ENCODE measurements around the gene SLC33A1. TPM values are rescaled to one million over a fixed set of nuclear protein-coding genes. Genes with fewer than 3 reads are reported as not detected.

Gene SLC33A1
- polyA plus RNA-seq, 3 donors, result 3.9 to 22.7 (median 10.2) TPM

- H3K27ac ChIP-seq (ENCODE audit: low read depth, low read length), result no peak overlapping the region
- 78 to 97% (median 90%) methylated on average over 2 of the region's 2 CpGs for WGBS, 3 donors
Measured at GRCh38 chr3:155807823-155808222, 46.4 kb downstream of the SLC33A1 start.

- H3K27ac ChIP-seq (ENCODE audit: low read depth, low read length), result no peak within 1 kb of the TSS
- WGBS, 3 donors, result 0 to 1% (median 1%) methylated on average over 50 to 61 of the region's 61 CpGs
Measured at GRCh38 chr3:155805802-155806618, 48.2 kb downstream of the SLC33A1 start, which contains the start of gene C3orf33. TSS of gene C3orf33 (minus strand) at chr3:155806278. CDS start at chr3:155806252, 26 bp downstream.

- H3K27ac ChIP-seq (ENCODE audit: low read depth, low read length), result no peak overlapping the region
- 32 to 38% (median 34%) methylated on average over 15 of the region's 15 CpGs for WGBS, 3 donors
Measured at GRCh38 chr3:155805204-155805801, 48.9 kb downstream of the SLC33A1 start.

- no peak overlapping the region for H3K27ac ChIP-seq (ENCODE audit: low read depth, low read length)
Measured at GRCh38 chr3:155804323-155804722, 49.9 kb downstream of the SLC33A1 start.

- 95 to 97% (median 96%) methylated on average over 1 of the region's 1 CpG for WGBS, 3 donors
- H3K27ac ChIP-seq (ENCODE audit: low read depth, low read length), result no peak overlapping the region
Measured at GRCh38 chr3:155792532-155792931, 61.7 kb downstream of the SLC33A1 start.

- no peak overlapping the region for H3K27ac ChIP-seq (ENCODE audit: low read depth, low read length)
- WGBS, 3 donors, result 72 to 98% (median 83%) methylated on average over 2 of the region's 2 CpGs
Measured at GRCh38 chr3:155791190-155791589, 63.0 kb downstream of the SLC33A1 start.

DNA sequence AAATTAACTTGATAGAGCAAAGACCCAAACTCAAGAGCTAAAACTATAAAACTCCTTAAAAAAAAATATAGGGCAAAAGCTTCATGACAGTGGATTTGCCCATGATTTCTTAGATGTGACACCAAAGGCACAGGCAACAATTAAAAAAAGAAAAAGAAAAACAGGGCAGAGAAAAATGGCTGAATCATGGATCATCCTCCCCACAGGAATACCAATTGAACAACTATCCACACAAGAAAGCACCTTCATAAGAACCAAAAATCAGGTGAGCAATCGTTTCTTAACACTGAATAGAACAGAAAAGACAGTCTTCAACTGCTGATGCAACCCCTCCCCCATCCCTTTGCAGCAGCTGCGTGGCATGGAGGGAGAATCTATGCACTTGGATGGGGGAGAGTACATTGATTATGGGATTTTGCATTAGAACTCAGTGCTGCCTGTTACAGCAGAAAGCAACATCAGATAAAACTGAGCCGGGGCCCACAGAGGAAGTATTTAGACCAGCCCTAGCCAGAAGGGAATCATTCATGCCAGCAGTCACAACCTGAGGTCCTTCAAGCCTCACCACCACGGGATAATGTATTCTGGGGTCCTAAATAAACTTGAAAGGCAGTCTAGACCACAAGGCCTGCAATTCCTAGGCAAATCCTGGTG lies 63.8 kb downstream of the SLC33A1 start:
- WGBS, 3 donors, result 71 to 81% (median 73%) methylated on average over 4 of the region's 4 CpGs
- no peak overlapping the region for H3K27ac ChIP-seq (ENCODE audit: low read depth, low read length)

DNA sequence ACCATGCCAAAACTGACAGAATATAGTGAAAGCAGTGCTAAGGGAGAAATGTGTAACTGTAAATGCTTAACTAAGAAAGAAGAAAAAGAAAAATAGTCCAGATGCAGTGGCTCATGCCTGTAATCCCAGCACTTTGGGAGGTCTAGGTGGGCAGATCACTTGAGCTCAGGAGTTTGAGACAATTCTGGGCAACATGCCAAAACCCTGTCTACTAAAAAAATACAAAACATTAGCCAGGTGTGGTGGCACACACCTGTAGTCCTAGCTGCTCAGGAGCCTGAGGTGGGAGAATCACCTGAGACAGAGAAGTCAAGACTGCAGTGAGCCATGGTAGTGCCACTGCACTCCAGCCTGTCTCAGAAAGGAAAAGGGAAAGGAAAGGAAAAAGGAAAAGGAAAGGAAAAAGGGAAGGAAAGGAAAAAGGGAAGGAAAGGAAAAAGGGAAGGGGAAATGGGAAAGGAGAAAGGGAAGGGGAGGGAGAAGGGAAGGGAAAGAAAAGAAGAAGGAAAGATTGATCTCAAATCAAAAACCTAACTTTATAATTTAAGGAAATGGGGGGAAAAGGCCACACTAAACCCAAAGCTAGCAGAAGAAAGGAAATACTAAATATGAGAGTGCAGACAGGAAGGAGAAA lies 68.4 kb downstream of the SLC33A1 start:
- H3K27ac ChIP-seq (ENCODE audit: low read depth, low read length), result no peak overlapping the region

DNA sequence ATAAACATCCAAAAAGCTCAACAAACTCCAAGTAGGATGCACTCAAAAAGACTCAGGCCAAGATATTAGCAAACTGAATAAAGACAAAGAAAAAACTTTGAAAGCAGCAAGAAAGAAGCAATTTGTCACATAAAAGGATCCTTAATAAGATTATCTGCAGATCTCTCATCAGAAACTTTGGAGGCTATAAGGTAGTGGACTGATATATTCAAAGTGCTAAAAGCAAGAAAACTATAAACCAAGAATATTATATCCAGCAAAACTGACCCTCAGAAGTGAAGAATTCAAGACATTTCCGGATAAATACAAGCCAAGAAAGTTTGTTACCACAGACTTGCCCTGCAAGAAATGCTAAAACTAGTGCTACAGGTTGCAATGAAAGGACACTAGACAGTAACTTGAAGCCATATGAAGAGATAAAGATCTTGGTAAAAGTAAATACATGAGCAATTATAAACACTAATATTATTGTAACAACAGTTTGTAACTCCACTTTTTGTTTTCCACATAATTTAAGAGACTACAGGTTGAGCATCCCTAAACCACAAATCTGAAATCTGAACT lies 71.8 kb downstream of the SLC33A1 start:
- H3K27ac ChIP-seq (ENCODE audit: low read depth, low read length), result no peak overlapping the region
- 97 to 100% (median 98%) methylated on average over 1 of the region's 1 CpG for WGBS, 3 donors

DNA sequence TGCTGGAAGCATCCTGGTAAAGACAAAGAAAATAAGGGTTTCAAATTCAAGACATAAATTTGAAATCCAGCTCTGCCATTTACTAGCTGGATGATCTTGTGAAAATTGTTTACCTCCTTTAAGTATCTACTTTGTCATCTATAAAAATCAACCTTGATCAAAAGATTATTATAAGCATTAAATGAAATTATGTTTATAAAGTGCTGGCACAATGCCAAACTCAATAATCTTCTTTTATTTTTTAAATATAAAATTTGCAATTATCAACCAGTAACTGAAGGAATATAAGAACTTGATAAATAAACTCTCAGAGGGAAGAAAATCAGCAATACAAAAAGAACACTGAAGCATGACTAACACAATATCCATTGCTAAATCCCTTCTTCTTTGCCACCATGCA lies 73.9 kb downstream of the SLC33A1 start:
- H3K27ac ChIP-seq (ENCODE audit: low read depth, low read length), result no peak overlapping the region

- no peak overlapping the region for H3K27ac ChIP-seq (ENCODE audit: low read depth, low read length)
Measured at GRCh38 chr3:155778462-155778861, 75.8 kb downstream of the SLC33A1 start.

DNA sequence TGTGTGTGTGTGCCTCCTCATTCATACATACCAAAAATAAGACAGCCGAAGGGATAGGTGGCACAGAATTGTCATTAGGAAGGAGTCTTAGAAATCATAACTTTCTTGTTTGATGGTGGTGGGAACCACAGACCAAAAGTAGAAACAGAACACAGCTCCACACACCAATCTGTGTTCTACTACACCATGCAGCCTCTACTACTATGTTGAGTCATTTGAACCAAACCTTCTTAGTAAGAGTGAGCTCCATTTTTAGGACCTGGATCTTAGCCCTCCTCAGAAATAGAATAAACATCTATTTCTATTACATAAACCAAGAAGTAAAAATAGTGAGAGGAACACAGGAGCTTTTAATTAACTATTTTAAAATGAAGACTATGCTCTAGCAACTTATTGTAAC lies 81.4 kb downstream of the SLC33A1 start:
- 88 to 100% (median 100%) methylated on average over 1 of the region's 1 CpG for WGBS, 3 donors
- no peak overlapping the region for H3K27ac ChIP-seq (ENCODE audit: low read depth, low read length)

- H3K27ac ChIP-seq (ENCODE audit: low read depth, low read length), result no peak overlapping the region
- 90 to 97% (median 92%) methylated on average over 6 of the region's 6 CpGs for WGBS, 3 donors
Measured at GRCh38 chr3:155771126-155771525, 83.1 kb downstream of the SLC33A1 start.

Other genes with a start within 250 kb of the SLC33A1 start
- gene PLCH1, start 109.4 kb downstream of the SLC33A1 start, polyA plus RNA-seq, result 1 to 10 TPM in 1 of 3 donors, under 1 TPM in 1, not detected in 1; 0.13 to 1.1 TPM
- gene C3orf33, start 48.1 kb downstream of the SLC33A1 start, polyA plus RNA-seq, result 1 to 10 TPM; 2.0 to 3.1 (median 2.7) TPM
- 10 to 100 TPM; 16.4 to 17.6 (median 16.9) TPM for gene GMPS, start 16.2 kb upstream of the SLC33A1 start, polyA plus RNA-seq

All from adipose tissue (tissue), 3 donors.